Measurements from ENCODE around the gene TBX15. TPM values are rescaled to one million over a fixed set of nuclear protein-coding genes. Genes with fewer than 3 reads are reported as not detected.

The TBX15 gene
- total RNA-seq (2014; rRNA removed; shearing (Covaris generic)) (0.21 TPM in 1 of 2 replicates, not detected in the other), polyA plus RNA-seq (2016; fragmentation: Nextera tagmentation; extraction: Ambion mirVana) (not detected in 2 replicates)
- long read RNA-seq, partial matches to known transcripts, result 0 of 1 reads
- long read RNA-seq, other reads (novel, unspliced or antisense), result 1 of 1 reads

DNA sequence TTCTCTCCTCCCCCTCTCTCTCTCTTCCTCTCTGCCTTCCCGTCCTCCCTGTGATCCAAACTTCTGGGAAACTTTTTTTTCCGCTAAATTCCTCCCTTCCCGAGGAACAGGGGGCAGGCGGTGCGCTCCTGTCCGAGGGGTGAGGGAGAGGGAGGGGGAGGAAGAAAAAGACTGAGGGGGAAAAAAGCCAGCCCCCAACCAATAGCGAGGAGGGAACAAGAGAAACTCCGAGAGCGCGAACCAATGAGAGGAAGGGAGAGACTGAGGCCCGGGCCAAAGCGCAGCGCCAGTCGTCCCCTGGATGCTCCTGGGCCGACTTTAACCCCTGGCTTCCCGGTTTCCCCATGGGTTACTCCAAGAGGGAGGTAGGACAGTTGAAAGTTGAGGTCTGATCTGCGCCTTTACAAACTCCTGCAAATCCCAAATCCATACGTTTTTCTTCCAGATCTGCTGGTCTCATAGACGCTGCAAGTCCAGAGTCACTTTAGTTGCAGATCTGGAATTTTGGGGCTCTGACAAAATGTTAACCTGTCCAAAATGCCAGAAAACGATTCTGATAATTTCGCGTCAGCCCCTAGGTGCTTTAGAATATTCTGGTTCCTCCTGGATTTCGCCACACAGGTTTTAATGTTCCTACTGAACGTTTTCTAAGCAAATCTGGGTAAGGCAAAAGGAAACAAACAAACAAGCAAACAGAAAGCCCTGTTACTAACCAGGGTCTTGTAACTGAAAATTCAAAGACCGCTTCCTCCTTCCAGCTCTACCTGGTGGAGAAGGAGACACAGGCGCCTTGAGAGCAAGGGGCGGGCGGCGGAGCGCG lies at the start of gene TBX15:
TSS of gene TBX15 (minus strand) at position 158 of the 820 bp plus-strand sequence. CDS start 548 bp downstream, outside the sequence.
- Mint-ChIP-seq H3K9me3 (peaks cover 6% of the 10 kb centered on the region), H3K27me3 (ENCODE audit: insufficient read depth, low read depth, poor library complexity) (peaks cover 100% of the 10 kb centered on the region), H3K27ac (no peak within 1 kb of the TSS), H3K36me3 (ENCODE audit: low read depth) (no peaks in the 10 kb centered on the region), H3K4me3 (peak within 1 kb of the TSS; percentile 73), H3K4me1 (peaks cover 77% of the 10 kb centered on the region)
- H3K79me2 ChIP-seq (replicated peaks; ENCODE audit: insufficient read depth), result no peaks in the 10 kb centered on the region
- H3K27ac ChIP-seq (ENCODE audit: low read depth), result no peak within 1 kb of the TSS
- TF ChIP-seq, protein P1, sequence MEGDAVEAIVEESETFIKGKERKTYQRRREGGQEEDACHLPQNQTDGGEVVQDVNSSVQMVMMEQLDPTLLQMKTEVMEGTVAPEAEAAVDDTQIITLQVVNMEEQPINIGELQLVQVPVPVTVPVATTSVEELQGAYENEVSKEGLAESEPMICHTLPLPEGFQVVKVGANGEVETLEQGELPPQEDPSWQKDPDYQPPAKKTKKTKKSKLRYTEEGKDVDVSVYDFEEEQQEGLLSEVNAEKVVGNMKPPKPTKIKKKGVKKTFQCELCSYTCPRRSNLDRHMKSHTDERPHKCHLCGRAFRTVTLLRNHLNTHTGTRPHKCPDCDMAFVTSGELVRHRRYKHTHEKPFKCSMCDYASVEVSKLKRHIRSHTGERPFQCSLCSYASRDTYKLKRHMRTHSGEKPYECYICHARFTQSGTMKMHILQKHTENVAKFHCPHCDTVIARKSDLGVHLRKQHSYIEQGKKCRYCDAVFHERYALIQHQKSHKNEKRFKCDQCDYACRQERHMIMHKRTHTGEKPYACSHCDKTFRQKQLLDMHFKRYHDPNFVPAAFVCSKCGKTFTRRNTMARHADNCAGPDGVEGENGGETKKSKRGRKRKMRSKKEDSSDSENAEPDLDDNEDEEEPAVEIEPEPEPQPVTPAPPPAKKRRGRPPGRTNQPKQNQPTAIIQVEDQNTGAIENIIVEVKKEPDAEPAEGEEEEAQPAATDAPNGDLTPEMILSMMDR (conservative IDR thresholded peaks at IDR 0.05; ENCODE audit: low read depth in 2 of 2), result no peak
- peak; percentile 72 for TF ChIP-seq EZH2phosphoT487 (IDR thresholded peaks at IDR 0.05; ENCODE audit: unreplicated experiment)
- no peak for TF ChIP-seq ZNF331 (CRISPR knock-in tag; IDR thresholded peaks at IDR 0.05; ENCODE audit: low read depth)
- TF ChIP-seq ZNF114 (CRISPR knock-in tag; IDR thresholded peaks at IDR 0.05), result no peak
- TF ChIP-seq, protein P2, sequence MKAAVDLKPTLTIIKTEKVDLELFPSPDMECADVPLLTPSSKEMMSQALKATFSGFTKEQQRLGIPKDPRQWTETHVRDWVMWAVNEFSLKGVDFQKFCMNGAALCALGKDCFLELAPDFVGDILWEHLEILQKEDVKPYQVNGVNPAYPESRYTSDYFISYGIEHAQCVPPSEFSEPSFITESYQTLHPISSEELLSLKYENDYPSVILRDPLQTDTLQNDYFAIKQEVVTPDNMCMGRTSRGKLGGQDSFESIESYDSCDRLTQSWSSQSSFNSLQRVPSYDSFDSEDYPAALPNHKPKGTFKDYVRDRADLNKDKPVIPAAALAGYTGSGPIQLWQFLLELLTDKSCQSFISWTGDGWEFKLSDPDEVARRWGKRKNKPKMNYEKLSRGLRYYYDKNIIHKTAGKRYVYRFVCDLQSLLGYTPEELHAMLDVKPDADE (IDR thresholded peaks at IDR 0.05), result no peak
- peak; percentile 88 for TF ChIP-seq EZH2 (IDR thresholded peaks at IDR 0.05; ENCODE audit: low read depth, unreplicated experiment)
- no peak for TF ChIP-seq STAT1 (IDR thresholded peaks at IDR 0.05; ENCODE audit: unreplicated experiment)
- peak; percentile 51 for TF ChIP-seq JUNB (IDR thresholded peaks at IDR 0.05; ENCODE audit: unreplicated experiment)
- TF ChIP-seq, protein P3, sequence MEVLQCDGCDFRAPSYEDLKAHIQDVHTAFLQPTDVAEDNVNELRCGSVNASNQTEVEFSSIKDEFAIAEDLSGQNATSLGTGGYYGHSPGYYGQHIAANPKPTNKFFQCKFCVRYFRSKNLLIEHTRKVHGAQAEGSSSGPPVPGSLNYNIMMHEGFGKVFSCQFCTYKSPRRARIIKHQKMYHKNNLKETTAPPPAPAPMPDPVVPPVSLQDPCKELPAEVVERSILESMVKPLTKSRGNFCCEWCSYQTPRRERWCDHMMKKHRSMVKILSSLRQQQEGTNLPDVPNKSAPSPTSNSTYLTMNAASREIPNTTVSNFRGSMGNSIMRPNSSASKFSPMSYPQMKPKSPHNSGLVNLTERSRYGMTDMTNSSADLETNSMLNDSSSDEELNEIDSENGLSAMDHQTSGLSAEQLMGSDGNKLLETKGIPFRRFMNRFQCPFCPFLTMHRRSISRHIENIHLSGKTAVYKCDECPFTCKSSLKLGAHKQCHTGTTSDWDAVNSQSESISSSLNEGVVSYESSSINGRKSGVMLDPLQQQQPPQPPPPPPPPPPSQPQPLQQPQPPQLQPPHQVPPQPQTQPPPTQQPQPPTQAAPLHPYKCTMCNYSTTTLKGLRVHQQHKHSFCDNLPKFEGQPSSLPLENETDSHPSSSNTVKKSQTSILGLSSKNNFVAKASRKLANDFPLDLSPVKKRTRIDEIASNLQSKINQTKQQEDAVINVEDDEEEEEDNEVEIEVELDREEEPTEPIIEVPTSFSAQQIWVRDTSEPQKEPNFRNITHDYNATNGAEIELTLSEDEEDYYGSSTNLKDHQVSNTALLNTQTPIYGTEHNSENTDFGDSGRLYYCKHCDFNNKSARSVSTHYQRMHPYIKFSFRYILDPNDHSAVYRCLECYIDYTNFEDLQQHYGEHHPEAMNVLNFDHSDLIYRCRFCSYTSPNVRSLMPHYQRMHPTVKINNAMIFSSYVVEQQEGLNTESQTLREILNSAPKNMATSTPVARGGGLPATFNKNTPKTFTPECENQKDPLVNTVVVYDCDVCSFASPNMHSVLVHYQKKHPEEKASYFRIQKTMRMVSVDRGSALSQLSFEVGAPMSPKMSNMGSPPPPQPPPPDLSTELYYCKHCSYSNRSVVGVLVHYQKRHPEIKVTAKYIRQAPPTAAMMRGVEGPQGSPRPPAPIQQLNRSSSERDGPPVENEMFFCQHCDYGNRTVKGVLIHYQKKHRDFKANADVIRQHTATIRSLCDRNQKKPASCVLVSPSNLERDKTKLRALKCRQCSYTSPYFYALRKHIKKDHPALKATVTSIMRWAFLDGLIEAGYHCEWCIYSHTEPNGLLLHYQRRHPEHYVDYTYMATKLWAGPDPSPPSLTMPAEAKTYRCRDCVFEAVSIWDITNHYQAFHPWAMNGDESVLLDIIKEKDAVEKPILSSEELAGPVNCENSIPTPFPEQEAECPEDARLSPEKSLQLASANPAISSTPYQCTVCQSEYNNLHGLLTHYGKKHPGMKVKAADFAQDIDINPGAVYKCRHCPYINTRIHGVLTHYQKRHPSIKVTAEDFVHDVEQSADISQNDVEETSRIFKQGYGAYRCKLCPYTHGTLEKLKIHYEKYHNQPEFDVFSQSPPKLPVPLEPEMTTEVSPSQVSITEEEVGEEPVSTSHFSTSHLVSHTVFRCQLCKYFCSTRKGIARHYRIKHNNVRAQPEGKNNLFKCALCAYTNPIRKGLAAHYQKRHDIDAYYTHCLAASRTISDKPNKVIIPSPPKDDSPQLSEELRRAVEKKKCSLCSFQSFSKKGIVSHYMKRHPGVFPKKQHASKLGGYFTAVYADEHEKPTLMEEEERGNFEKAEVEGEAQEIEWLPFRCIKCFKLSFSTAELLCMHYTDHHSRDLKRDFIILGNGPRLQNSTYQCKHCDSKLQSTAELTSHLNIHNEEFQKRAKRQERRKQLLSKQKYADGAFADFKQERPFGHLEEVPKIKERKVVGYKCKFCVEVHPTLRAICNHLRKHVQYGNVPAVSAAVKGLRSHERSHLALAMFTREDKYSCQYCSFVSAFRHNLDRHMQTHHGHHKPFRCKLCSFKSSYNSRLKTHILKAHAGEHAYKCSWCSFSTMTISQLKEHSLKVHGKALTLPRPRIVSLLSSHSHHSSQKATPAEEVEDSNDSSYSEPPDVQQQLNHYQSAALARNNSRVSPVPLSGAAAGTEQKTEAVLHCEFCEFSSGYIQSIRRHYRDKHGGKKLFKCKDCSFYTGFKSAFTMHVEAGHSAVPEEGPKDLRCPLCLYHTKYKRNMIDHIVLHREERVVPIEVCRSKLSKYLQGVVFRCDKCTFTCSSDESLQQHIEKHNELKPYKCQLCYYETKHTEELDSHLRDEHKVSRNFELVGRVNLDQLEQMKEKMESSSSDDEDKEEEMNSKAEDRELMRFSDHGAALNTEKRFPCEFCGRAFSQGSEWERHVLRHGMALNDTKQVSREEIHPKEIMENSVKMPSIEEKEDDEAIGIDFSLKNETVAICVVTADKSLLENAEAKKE (CRISPR knock-in tag; IDR thresholded peaks at IDR 0.05), result no peak
- no peak for TF ChIP-seq CREB1 (CRISPR knock-in tag; IDR thresholded peaks at IDR 0.05; ENCODE audit: low read depth)
- TF ChIP-seq, protein P4, sequence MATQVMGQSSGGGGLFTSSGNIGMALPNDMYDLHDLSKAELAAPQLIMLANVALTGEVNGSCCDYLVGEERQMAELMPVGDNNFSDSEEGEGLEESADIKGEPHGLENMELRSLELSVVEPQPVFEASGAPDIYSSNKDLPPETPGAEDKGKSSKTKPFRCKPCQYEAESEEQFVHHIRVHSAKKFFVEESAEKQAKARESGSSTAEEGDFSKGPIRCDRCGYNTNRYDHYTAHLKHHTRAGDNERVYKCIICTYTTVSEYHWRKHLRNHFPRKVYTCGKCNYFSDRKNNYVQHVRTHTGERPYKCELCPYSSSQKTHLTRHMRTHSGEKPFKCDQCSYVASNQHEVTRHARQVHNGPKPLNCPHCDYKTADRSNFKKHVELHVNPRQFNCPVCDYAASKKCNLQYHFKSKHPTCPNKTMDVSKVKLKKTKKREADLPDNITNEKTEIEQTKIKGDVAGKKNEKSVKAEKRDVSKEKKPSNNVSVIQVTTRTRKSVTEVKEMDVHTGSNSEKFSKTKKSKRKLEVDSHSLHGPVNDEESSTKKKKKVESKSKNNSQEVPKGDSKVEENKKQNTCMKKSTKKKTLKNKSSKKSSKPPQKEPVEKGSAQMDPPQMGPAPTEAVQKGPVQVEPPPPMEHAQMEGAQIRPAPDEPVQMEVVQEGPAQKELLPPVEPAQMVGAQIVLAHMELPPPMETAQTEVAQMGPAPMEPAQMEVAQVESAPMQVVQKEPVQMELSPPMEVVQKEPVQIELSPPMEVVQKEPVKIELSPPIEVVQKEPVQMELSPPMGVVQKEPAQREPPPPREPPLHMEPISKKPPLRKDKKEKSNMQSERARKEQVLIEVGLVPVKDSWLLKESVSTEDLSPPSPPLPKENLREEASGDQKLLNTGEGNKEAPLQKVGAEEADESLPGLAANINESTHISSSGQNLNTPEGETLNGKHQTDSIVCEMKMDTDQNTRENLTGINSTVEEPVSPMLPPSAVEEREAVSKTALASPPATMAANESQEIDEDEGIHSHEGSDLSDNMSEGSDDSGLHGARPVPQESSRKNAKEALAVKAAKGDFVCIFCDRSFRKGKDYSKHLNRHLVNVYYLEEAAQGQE (IDR thresholded peaks at IDR 0.05; ENCODE audit: unreplicated experiment), result no peak
- peaks cover 26% of the 10 kb centered on the region for H3F3A ChIP-seq (replicated peaks; ENCODE audit: low read depth)
- H3K36me3 ChIP-seq (ENCODE audit: insufficient read depth), result no peaks in the 10 kb centered on the region
- peak; percentile 92 for DNase-seq (ENCODE audit: low spot score)
- peak within 1 kb of the TSS; percentile 59 for H3K4me3 ChIP-seq
- peaks cover 100% of the 10 kb centered on the region for H3K27me3 ChIP-seq (ENCODE audit: insufficient read depth)
- peaks cover 7% of the 10 kb centered on the region; the same call in 1 of the 2 replicates for H4K20me1 ChIP-seq (replicated peaks; ENCODE audit: insufficient read depth)
- H3K4me1 ChIP-seq (ENCODE audit: insufficient read depth), result peaks cover 68% of the 10 kb centered on the region
- peak; percentile 27 for ATAC-seq
- H3K4me2 ChIP-seq, result peak within 1 kb of the TSS; percentile 74
- no peaks in the 10 kb centered on the region for H3K9me2 ChIP-seq (ENCODE audit: insufficient read depth)
- peak within 1 kb of the TSS; percentile 87 for H2AFZ ChIP-seq

Data from GM23338 (cell line).